Right hindlimb (tissue), 1 donor: ENCODE results near the gene LAMC3.

Experiments
- DNase-seq: peaks from one replicate; pipeline ENCODE4 v3.0.0-alpha.2; 2018

LAMC3 gene

DNA sequence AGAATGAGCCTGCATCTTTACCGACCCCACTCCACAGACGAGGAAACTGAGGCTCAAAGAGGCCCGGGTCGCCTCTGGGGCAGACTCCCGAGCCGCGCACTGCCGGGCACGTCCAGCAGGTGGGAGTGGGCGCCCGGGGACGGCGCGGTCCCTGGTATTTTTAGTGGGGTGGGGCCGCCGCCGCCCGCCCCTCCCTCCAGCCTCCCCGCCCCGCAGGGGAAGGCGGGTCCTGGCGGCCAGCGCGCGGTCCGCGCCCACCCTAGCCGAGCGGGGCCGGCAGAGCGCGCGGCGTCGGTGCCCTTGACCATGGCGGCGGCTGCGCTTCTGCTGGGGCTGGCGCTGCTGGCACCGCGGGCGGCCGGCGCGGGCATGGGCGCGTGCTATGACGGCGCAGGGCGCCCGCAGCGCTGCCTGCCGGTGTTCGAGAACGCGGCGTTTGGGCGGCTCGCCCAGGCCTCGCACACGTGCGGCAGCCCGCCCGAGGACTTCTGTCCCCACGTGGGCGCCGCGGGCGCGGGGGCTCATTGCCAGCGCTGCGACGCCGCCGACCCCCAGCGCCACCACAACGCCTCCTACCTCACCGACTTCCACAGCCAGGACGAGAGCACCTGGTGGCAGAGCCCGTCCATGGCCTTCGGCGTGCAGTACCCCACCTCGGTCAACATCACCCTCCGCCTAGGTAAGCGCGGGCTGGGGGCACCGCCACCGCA lies at the start of gene LAMC3:
LAMC3 (plus strand) TSS at position 266 of the 710 bp plus-strand sequence; CDS start at position 307, 41 bp downstream.
- no peak for DNase-seq

DNA sequence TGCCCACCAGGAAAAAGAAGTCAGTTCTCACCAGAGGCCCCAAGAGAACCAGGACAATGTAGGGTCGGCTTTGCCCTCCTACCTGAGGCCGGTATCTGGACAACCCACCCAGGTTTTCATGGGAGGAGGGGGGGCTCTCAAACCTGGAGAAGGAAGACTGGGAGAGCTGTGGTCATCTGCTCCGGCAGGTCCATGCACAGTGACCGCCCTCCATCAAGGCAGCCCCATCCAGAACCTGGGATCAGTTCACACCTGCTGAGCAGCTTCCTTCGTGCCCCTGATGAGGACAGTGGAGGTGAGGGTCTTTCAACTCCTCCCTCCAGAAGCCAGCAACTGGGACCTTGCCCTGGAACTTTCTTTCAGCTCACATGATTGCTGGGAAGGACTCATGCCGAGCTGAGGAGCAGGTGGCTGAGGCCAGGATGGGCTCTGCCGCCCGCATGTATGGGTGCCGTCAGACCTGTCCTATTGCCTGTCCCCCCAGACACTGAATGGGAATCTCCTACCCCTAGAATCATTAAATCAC lies 49.1 kb upstream of the LAMC3 start:
- no peak for DNase-seq

DNA sequence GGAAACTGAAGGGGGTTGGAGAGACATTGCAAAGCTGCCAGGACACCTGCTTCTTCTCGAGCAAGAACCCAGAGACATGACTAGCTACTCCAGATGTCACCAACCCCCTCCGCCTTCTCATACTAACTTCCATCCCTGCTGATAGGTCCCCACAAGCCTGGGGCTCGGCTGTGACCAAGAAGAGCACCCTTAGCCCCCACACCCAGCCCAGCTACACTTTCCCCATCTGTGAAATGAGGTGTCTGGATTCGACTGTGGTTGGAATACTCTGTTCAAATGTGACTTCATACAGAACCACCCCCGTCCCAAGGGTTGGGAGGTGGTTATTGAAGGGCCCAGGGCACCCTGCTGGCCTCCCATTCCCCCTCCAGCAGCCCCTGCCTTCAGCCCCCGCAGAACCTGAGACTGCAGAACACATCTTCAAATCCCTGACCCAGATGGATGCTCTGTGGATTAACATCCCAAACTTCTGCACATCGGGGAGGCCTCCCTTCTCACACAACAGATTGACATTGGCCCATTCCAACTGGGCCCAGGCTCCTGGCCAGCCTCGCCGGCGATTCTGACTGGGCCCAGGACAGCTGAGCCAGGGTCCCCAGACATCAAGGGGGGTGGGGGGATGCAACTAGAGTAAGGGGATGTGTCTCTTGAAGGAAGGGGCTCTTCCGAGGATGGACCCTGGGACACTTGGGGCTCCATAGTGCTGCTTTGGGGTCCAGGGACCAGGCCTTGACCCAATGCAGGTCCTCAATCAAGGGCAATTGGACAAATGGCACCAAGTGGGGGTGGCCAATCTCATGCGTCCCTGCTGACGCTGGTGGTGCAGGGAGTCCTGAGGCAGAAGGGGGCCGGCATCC lies 48.2 kb upstream of the LAMC3 start:
- no peak for DNase-seq

DNA sequence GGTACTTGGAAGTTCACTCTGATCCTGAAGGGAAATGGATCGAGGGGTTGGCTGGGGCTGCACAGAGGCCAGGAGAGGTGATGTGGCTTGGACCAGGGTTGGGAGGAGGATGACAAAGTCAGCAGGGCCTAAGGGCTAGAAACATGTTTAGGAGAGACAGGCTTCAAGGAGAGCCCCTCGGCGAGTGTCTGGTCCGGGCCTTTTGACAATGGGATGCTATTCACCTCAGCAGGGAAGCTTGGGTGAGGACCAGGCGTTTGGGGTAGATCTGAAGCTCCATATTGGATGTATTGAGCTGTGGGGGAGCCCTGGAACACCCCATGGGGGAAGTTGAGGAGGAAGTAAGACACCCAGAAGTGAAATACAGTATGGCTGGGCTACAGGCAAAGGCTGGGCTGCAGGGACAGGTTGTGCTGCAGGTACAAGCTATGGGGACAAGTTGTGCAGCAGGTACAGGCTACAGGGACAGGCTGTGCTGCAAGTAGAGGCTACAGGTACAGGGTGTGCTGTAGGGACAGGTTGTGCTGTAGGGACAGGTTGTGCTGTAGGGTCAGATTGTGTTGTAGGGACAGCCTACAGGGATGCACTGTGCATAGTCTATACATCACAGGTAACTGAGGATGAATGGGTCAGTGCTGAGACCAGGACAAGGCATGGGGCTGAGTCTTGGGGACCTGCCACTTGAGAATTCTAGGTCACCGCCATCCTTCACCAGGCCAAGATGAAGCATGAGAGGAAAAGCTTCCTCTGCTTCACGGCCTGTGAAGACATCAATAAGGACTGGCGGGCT lies 47.3 kb upstream of the LAMC3 start:
- DNase-seq: no peak

DNA sequence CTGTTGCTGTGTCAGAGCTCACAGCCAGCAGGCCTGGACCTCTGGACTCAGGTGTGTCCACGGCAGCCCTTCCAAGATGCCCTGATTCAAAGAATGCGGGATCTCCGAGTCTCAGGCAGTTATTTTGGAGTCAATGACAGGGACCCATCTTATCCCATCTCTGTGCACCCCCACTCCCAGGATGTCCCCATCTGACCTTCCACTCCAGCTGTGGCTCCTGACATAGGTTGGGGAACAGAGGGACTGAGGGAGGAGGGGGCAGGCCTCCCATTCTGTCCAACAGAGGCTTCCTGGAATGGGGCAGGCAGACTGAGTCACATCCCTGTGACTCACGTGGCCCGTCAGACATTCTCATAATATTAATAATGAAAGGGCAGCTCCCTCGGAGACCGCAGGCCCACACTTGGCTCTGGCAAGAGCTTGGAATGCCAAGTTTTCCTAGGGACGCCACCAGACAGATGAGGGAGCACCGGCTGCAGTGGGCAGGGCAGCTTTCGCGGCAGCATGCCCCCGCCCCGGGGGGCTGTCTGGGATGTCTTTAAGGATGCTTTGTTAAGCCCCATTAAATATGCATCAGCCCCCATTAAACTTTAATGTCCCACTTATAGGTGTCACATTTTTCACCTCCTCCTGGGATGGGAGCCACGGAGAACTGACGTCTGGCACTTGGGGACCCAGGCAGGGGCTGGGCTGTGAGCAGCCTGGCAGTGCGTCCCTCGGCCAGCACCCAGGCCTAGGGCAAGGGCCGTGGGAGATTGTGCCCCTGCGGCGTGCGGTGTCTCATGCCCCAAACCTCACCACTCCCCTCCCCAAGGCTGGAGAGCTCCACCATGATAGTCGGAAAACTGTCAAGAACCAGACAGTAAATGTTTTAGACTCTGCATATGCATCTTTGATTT lies 46.3 kb upstream of the LAMC3 start:
- no peak for DNase-seq

DNA sequence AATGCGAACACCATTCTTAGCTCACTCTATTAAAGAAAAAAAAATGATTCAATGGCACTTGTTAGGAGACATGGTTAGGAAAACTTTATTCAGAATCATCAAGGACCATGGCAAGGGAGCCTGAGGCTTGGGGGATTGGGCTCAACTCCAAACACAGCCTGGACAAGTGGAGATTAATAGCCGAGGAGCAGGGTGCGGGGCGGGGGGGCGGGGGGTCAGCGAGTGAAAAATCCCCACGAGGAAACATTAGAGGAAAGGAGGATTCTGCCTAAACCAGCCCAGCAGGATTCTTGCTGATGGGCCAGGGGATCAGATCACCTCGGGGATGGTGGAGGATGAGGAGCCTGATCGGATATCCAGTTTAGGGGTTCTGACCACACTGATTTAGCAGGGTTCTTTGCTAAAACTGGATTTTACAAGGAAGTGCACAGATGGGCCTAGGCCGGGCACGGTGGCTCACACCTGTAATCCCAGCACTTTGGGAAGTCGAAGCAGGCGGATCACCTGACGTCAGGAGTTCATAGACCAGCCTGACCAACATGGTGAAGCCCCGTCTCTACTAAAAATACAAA lies 45.6 kb upstream of the LAMC3 start:
- DNase-seq: no peak

DNA sequence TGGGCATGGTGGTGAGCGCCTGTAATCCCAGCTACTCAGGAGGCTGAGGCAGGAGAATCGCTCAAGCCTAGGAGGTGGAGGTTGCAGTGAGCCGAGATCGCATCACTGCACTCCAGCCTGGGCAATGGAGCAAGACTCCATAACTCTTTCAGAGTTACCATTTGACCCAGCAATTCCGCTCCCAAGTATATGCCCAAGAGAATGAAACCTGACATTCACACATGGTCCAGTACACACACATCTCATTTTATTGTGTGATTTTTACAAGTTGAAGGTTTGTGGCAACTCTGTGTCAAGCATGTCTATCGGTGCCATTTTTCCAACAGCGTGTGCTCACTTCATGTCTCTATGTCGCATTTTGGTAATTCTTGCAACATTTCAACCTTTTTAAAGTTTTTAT lies 45.1 kb upstream of the LAMC3 start:
- DNase-seq: no peak

DNA sequence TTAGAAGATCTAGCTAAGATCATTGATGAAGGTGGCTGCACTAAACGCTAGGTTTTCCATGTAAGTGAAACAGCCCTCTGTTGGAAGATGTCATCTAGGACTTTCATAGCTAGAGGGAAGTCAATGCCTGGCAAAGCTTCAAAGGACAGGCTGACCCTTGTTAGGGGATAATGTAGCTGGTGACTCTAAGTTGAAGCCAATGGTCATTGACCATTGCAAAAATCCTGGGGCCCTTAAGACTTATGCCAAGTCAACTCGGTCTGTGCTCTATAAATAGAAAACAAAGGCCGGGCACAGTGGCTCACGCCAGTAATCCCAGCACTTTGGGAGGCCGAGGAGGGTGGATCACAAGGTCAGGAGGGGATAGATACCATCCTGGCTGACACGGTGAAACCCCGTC lies 43.3 kb upstream of the LAMC3 start:
- no peak for DNase-seq

DNA sequence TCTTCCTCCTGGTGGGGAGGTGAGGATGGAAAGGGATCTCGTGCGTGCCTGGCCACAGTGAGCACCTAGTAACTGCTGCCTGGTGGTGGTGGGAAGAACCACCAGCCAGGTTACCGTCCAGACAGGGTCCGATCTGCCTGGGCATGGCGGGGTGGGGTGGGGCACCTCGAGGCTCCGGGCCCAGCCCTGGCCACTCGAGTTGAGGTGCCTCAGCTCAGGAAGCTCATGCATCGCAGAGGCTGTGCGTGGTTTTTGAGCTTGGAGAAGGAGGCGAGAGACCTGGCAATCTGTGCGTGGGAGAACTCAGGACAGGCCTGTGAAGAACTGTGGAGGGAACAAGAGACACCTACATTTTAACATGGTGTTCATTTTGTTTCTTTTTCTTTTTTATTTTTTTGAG lies 38.9 kb upstream of the LAMC3 start:
- no peak for DNase-seq

DNA sequence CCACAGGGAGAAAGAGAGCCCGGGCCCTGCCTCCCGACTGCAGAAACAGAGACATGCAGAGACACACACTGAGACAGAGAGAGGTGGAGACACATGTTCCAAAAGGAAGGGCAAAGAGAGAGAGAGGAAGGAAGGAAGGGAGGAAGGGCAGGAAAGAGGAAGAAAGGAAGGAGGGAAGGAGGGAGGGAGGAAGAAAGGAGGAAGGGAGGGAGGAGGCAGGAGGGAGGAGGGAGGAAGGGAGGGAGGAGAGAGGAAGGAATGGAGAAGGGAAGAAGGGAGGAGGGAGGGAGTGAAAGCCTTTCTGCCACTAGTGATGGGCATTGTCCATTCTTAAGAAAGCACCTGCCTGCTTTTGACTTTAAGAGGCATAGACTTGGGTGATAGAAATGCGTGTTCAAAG lies 38.1 kb upstream of the LAMC3 start:
- no peak for DNase-seq

DNA sequence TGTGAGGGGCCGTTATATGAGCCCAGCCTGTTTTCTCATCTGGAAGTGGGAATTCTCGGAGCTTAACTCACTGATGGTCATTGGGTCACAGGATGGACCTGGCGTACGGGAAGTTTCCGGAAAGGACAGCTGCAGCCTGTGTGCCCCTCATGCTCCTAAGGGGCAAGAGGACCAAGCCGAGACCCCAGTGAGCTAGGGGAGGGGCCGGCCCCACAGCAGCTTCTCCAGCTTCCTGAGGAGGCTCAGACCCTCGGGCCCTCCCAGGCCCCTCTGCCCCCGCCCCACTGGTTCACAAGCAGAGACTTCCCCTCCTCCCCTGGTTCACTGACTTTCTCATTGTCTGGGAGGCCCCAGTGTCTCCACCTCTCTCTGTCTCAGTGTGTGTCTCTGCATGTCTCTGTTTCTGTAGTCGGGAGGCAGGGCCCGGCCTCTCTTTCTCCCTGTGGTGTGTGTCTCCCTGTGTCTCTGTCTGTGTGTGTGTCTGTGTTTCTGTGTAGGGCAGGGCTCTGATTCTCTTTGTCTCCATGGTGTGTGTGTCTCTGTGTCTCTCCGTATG lies 37.6 kb upstream of the LAMC3 start:
- DNase-seq: no peak

DNA sequence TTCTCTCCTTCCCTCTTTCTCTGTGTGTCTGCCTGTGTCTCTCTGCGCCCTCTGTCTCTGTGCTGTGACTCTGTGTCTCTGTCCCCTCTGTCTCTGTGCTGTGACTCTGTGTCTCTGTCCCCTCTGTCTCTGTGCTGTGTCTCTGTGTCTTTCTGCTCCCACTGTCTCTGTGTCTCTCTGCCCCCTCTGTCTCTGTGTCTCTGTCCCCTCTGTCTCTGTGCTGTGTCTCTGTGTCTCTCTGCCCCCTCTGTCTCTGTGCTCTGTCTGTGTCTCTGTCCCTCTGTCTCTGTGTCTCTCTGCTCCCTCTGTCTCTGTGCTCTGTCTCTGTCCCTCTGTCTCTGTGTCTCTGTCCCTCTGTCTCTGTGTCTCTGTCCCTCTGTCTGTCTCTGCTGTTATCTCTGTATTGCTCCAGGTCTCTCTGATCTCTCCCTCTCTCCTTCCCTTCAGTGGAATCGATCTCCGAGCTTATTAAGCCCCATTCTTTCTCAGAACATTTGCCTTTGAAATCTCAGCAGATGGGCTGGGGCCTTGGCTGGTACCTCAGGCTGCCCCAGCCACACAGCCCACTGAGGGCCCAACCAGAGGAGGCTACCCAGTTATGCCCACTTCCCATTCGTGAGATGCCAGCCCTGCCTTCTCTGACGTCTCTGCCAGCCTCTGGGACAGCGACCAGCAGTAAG lies 36.6 kb upstream of the LAMC3 start:
- no peak for DNase-seq

DNA sequence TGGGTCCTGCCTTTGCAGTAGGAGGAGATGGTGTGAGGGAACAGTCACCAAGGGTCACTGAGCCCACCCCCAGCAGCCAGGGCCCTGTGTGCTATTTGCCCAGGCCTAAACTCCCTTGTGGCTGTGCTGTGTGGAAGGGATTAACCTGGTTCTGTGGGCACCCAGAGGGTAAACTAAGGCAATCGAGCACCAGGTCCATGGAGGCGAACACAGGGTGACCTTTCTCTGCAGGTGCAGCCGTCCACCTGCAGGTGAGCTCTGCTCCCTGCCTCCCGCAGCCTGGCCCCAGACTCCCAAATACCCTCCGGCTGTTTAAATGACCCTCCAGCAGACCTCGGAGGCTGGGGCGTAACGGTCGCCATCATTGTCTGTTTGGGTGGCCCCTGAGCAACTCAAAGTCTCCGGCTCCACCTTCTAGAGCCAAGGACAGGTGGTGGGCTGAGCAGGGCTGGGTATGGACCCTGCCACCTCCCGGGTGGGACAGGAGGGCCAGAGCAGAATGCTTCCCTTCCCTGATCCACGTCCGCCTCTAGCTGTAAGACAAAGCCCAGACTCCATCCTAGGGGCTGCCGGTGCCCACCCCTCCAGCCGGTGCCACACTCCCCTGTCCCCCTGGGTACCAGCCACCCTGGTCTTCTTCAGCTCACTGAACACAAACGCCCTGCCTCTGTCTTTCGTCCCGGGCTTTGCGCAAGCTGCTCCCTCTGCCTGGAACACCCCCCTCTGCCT lies 35.9 kb upstream of the LAMC3 start:
- no peak for DNase-seq

DNA sequence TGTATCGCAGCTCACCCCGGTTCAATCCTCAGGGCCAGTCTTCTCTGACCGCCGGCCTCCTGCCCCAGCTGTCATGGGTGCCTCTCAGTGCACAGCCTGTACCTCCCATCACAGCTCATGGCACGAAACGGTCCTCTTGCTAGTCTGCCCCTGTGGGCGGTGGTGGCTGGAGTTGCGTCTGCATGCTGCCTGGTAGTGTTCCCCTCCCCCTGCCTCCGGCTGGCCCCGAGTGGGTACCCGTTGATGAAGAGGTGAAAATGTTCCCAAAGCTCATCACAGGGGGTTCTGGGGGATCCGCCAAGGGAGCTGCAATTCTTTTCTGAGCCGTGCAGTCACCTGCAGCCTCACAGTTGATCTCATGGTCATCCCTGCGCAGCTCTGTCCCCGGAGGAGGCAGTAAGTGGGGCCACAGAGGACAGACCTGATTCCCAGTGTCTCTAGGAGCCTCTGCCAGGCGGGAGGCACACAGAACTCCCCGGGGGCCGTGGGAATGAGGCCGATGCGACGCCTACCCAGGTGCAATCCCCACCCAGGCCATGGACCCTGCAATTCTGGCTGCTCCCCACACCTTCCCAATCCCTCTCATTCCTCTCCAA lies 35.2 kb upstream of the LAMC3 start:
- no peak for DNase-seq

DNA sequence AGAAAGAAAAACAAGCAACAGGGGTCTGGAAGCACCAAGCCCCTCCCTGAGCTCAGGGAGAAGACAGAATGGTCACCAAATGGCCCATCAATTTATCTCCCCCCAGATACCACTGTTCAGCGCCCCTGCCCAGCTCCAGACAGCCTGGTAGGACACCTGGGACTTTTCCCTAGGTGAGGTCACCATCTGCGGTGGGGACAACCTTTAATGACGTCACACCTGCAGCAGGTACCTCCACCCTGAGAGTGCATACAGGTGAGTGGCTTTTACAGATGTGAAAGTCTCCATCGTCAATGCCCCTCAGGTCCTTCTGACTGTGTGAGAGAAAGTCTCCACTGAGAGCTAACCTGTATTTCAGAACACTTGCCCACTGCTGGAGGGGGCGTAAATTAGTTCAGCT lies 34.3 kb upstream of the LAMC3 start:
- no peak for DNase-seq

DNA sequence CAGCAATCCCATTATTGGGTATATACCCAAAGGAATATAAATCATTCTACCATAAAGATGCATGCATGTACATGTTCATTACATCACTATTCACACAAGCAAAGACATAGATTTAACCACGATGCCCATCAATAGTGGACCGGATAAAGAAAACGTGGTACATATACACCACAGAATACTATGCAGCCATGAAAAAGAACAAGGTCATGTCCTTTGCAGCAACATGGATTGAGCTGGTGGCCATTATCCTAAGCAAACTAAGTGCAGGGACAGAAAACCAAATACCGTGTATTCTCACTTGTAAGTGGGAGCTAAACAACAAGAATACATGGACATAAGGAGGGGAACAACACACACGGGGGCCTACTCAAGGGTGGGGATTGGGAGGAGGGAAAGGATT lies 33.8 kb upstream of the LAMC3 start:
- DNase-seq: no peak

DNA sequence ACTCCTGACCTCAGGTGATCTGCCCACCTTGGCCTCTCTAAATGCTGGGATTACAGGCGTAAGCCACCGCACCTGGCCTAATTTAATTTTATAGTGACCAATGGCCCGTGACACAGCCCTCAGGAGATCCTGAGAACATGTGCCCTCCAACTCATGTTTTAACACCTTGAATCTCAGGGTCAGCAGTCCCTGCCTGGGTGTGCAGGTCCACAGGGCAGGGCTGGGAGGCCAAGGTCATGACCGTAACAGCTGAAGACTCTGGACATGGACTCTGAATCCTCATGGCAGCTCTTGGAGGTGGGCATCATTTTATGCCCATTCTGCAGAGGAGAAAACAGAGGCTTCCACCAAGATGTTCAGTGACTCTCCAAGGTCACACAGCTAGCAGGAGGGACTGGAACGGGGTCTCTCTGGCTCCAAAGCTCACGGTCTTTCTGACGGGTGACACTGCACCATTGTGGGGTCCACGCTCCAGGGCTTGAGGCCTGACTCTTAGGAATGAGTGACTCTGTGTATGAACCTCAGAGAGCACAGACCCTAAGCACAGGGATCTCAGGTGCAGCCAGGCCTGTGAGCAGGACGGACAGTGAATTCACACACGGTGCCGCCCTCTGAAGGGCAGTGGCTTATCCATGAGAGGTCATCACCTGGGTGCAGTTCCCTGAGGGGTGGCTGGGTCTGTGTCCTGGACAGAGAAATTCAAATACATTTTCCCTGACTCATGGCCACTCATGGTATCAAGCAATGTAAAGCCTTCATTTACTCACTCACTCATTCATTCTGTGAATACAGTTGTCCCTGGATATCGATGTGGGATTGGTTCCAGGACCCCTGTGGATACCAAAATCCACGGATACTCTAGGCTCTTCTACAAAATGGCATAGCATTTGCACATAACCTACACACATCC lies 32.8 kb upstream of the LAMC3 start:
- DNase-seq: no peak

DNA sequence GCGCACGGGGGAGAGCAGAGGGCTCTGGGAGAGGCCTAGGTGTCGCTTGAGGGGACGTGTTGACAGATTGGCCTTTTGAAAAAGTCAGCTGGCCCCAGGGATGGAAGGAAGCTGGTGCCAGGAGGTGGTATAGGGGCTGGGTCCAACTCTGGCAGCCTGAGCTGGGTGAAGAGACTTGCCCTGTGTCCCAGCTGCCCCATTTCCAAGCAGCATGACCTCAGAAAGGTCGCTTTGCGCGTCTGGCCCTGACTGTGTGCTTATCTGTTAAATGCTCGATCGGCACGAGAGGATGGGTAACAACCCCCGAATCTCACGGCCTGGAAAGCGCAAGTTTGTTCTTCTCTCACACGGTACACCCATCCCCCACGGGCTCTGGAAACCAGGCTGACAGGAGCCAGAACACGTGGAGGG lies 31.2 kb upstream of the LAMC3 start:
- no peak for DNase-seq
